GM13976 (cell line): ENCODE data around the gene BAZ2B.

Experiments
- DNase-seq: peaks from one replicate; pipeline ENCODE4 v3.0.0; 2012; ENCODE audit warnings: low spot score
- in situ Hi-C: fragments of 300-500 bp; cut with MboI; formaldehyde crosslinking; loops from one replicate; pipeline ENCODE4 v1.12.0; 2022; ENCODE audit warnings: low sequenced_read_pairs, mixed read lengths, inconsistent platforms; ENCODE audit not compliant: unreplicated experiment
- TF ChIP-seq, protein P1 (sequence below): IDR thresholded peaks from 2 replicates; pipeline ENCODE4 v1.5.1; 2012; ENCODE audit warnings: borderline replicate concordance, mild to moderate bottlenecking; ENCODE audit not compliant: insufficient read depth; ENCODE audit errors: extremely low read depth, missing control alignments, control extremely low read depth

Gene BAZ2B

GRCh38 chr2:159497847-159498246 is 118.5 kb downstream of the BAZ2B start:
- no peak for DNase-seq
- TF ChIP-seq, protein P1, sequence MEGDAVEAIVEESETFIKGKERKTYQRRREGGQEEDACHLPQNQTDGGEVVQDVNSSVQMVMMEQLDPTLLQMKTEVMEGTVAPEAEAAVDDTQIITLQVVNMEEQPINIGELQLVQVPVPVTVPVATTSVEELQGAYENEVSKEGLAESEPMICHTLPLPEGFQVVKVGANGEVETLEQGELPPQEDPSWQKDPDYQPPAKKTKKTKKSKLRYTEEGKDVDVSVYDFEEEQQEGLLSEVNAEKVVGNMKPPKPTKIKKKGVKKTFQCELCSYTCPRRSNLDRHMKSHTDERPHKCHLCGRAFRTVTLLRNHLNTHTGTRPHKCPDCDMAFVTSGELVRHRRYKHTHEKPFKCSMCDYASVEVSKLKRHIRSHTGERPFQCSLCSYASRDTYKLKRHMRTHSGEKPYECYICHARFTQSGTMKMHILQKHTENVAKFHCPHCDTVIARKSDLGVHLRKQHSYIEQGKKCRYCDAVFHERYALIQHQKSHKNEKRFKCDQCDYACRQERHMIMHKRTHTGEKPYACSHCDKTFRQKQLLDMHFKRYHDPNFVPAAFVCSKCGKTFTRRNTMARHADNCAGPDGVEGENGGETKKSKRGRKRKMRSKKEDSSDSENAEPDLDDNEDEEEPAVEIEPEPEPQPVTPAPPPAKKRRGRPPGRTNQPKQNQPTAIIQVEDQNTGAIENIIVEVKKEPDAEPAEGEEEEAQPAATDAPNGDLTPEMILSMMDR, result no peak
- in situ Hi-C loops, result no loop called here

GRCh38 chr2:159497256-159497655 is 119.1 kb downstream of the BAZ2B start:
- in situ Hi-C loops, result no loop called here
- DNase-seq, result no peak
- TF ChIP-seq, protein P1, result no peak

DNA sequence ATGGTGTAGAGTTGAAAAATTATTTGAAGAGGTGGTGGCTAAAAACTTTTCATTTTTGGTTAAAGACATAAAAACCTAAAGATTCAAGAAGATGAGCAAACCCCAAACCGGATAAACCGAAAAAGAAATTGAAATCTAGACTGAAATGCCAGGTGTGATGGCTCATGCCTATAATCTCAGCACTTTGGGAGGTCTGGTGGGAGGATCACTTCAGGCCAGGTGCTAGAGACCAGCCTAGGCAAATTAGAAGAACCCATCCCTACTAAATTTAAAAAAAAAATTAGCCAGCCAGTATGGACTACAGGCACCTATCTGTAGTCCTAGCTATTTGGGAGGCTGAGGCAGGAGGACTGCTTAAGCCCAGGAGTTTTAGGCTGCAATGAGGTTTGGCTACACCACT is 126.9 kb downstream of the BAZ2B start:
- TF ChIP-seq, protein P1, result no peak
- in situ Hi-C loops, result no loop called here
- no peak for DNase-seq

DNA sequence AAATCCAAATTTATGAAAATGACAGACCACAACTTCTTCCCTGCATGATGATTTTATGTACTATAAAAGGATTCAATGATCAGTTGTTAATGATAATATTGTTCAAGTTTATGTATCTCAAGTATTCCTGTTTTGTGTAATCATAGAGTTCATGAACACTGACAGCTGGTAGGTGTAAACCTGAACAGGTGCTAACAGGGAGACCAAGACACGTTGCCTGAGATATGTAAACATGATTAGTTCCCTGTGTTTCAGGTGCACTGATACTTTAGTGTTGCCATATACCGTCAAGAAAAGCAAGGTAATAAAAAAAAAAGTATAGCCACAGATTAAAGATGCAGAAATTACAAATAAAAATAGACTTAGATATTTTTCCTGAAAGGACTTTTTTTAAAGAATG is 131.8 kb downstream of the BAZ2B start:
- DNase-seq, result no peak
- in situ Hi-C loops, result no loop called here
- TF ChIP-seq, protein P1, result no peak

DNA sequence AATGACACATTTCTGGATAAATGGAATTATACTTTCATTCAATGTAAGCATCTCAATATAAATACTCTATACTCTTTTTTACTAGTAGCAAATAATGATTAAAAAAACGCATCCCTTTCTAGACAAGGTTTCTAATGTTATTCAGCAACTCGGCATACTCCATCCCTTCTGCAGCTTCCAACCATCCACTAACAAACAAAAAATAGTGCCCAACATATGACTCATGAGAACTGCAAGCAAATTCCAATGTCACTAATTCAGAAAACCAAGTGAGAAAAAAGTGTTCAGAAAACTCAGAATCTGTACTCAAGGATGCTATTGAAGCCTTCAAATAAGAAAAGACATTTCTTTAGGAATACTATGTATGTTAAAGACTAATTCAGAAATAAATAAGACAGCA is 140.0 kb downstream of the BAZ2B start:
- TF ChIP-seq, protein P1, result no peak
- no peak for DNase-seq
- in situ Hi-C loops, result no loop called here

GRCh38 chr2:159475793-159476192 is 140.6 kb downstream of the BAZ2B start:
- DNase-seq, result no peak
- TF ChIP-seq, protein P1, result no peak
- in situ Hi-C loops, result no loop called here

- in situ Hi-C loops, result no loop called here
- TF ChIP-seq, protein P1, result no peak
- no peak for DNase-seq
Measured at GRCh38 chr2:159471340-159471739, 145.0 kb downstream of the BAZ2B start.
